Kasumi-1 (cell line): ENCODE results near the gene TPX2.

Experiments
- DNase-seq, 2 experiments: peaks; one replicate each; lab custom pipeline; 2025; lab: John Stamatoyannopoulos, UW

The TPX2 gene

DNA sequence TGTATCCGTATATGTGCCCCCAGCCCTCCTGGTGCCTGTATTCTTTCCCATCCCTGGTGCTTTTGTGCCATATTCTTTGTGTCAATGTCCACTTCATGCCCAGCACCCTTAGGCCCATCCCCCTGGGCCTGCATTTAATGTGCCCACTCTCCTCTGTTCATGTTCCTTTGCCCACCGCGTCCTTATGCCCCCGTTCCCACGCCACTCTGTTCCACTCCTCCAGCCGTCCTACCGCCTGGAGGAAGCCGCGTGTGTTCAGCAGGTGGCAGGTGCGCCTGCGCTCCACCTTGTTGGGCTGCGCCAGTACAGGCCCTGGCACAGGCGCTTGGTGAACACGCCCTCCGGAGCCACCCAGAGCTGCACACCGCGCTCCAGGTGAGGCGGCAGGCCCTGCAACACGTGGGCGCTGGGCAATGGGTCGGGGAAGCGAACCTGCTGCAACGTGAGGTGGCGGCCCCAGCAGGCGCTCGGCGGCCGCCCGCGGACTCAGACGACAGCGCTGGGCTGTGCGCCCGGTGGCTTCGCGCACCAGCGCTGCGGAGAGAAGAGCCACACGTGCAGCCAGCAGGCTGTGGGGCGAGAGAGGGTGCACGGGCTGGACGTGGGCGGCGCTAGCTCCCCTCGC, 110.3 kb downstream of the TPX2 start:
- no peak for DNase-seq
